GM08714 (cell line): ENCODE measurements around the gene ENPEP.
"Not testable (repeated sequence)": the region's sequence is repeated elsewhere in the genome, so short reads cannot be mapped to it uniquely, and the experiment has no call there.

ENCODE experiments used
- H3K4me3 ChIP-seq: fragments of 200-500 bp; sonication (Bioruptor generic); 2 replicates; pipeline ENCODE4 v1.5.1; 2014; ENCODE audit warnings: mild to moderate bottlenecking, low read length, inconsistent platforms
- ZNF274 ChIP-seq: IDR thresholded peaks from 2 replicates; pipeline ENCODE4 v1.6.1; 2012; ENCODE audit warnings: mild to moderate bottlenecking, low read depth, low read length

The ENPEP gene

DNA sequence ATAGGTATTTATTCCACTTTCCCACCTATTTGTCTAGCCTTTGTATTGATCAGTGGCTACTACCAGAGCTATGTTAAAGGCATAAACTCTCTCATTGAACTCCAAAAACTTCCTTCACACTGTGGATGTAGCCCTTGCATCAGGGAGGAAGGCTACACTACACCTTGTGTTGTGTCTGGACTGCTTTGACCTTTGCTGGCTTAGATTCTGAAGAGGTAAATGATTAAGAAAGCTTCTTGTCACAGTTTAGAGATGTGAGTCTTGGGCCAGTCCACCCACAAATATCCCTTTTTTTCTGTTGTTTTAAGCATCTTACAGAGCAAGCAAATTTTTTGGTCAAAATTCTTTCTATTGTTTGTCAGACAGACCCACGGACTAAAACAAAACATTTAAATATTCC is 1.9 kb downstream of the ENPEP start:
- no peak for TF ChIP-seq ZNF274
- no peak overlapping the region for H3K4me3 ChIP-seq

- H3K4me3 ChIP-seq = no peak overlapping the region
- no peak for TF ChIP-seq ZNF274
Measured at GRCh38 chr4:110480031-110480549, 4.1 kb downstream of the ENPEP start.

DNA sequence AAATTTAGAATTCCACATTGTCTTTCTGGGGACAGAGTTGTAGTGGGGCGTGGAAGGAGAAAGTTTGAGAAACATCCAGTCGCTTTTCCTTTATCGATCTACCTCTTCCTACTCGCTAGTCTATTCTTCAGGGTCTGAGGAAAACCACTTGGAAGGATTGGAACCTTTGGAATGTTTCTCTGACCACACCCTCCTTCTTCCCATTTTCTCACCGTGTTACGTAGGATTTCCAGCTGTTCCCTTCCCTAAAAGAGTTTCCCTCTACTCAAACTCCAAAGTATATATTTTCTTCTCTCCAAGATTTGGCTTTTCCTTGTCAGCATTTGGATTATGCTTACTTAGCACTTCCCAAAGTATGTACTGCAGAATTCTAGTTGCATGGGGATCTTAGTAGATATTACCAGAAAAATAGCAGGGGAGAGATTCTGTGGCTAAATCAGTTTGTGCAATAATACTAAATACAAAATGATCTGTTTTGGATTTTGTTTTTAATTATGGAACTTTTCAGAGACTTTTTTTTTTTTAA is 4.9 kb downstream of the ENPEP start:
- TF ChIP-seq ZNF274 = no peak
- no peak overlapping the region for H3K4me3 ChIP-seq

GRCh38 chr4:110483516-110483915 is 7.6 kb downstream of the ENPEP start:
- H3K4me3 ChIP-seq = no peak overlapping the region
- TF ChIP-seq ZNF274 = no peak

DNA sequence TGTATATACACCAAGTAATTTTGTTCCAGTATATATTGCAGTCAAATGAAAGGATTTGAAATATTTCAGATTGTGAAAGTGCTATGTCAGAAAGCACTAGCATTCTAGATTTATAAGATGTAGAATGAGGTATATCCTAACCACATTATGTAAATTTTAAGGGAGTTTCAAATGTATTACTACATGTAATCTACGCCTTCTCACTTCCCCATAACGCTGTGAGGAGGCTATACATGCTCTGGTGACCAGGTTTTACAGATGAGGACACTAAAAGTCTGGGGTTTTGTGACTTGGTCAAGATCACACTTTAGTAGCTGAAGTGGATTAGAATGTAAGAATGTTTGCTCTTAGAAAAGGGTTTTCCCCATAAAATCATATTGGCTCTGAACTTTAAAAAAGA is 8.1 kb downstream of the ENPEP start:
- no peak for TF ChIP-seq ZNF274
- H3K4me3 ChIP-seq = no peak overlapping the region

- H3K4me3 ChIP-seq = no peak overlapping the region
- no peak for TF ChIP-seq ZNF274
Measured at GRCh38 chr4:110484767-110485166, 8.8 kb downstream of the ENPEP start.

GRCh38 chr4:110485452-110485851 is 9.5 kb downstream of the ENPEP start:
- no peak overlapping the region for H3K4me3 ChIP-seq
- no peak for TF ChIP-seq ZNF274

- H3K4me3 ChIP-seq = no peak overlapping the region
- no peak for TF ChIP-seq ZNF274
Measured at GRCh38 chr4:110486256-110486655, 10.3 kb downstream of the ENPEP start.

GRCh38 chr4:110486850-110487249 is 10.9 kb downstream of the ENPEP start:
- H3K4me3 ChIP-seq = not testable (repeated sequence)

DNA sequence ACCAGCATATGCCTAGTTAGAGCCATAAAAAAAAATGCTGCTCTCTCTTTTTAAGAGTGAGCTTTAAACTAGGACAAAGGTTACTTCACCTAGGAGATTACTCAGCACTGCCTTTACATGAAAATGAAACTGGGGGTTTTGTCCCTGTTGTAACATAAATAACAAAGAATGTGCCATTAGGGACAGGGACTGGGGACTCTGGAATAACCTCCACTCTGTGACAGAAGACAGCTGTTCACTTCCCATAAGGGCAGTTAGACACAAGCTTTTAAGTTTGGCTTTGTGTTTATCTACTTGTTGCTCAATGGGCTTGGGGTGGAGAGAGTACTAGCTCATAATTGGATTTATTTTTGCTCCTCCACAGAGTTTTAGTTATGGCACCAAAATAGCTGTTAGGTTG is 11.9 kb downstream of the ENPEP start:
- no peak for TF ChIP-seq ZNF274
- H3K4me3 ChIP-seq = no peak overlapping the region

- TF ChIP-seq ZNF274 = no peak
- H3K4me3 ChIP-seq = no peak overlapping the region
Measured at GRCh38 chr4:110489901-110490508, 14.1 kb downstream of the ENPEP start.

DNA sequence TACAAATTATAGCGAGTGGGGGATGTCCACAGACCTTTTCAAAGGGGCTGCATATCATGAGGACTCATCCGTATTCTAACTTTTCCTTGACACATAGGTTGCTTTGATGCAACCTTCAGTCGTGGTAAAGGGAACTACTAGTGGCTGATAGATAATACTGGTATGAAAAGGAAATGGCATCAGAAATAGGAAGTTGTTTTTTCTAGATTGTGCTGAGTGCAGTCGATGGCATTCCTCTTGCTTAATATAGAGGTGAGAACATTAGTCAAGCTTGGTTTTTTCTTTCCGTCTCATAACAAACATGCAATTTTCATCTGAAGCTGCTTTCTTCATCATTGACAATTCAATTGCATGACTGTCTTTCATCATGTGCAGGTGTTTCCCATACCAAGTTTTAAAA is 16.6 kb downstream of the ENPEP start:
- no peak overlapping the region for H3K4me3 ChIP-seq
- TF ChIP-seq ZNF274 = no peak

DNA sequence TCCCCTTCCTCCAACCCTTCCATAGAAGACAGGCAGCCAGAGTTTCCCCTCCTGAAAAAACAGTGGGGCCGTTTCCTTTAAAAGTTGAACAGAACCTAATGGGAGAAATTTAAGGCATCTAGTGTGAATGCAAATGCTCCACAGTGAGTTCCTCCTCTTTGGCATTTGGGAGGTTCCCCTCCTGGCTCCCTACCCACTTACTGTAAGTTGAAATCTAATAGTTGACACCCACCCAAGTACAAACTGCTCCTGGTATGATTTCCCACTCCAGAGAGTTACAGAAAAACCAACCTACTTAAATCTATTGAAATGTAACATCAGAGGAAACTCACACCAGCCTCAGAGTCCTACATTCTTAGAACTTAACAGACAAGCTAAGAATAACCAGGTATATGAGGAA is 17.6 kb downstream of the ENPEP start:
- H3K4me3 ChIP-seq = no peak overlapping the region
- no peak for TF ChIP-seq ZNF274

DNA sequence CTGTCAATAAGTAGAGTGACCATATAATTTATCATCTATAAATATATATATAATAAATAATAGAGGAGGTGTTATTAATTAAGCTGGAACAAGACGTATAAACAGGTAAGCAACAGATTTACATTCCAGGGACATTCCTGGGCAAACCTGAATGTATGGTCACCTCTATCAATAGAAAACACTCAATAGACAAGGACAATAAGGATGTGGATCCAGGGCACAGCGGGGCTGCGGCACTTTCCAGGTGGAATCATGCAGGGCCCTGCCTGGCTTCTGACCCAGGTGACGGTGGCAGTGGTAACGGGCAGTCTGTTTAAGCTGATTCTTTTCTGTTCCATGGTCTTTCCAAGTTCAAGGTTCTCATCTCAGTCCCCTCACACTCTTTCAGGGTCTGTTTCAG is 22.5 kb downstream of the ENPEP start:
- TF ChIP-seq ZNF274 = no peak
- H3K4me3 ChIP-seq = no peak overlapping the region

- no peak overlapping the region for H3K4me3 ChIP-seq
- no peak for TF ChIP-seq ZNF274
Measured at GRCh38 chr4:110499126-110499525, 23.2 kb downstream of the ENPEP start.

DNA sequence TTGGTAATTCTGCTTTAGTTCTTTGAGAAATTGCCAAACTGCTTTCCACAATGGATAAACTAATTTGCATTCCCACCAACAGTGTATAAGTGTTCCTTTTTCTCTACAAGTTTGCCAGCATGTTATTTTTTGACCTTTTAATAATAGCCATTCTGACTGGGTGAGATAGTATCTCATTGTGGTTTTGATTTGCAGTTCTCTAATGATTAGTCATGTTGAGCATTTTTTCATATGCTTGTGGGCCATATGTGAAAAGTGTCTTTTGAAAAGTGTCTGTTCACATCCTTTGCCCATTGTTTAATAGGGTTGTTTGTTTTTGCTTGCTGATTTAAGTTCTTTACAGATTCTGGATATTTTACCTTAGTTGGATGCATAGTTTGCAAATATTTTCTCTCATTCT is 25.9 kb downstream of the ENPEP start:
- TF ChIP-seq ZNF274 = no peak
- H3K4me3 ChIP-seq = no peak overlapping the region
